DMS 273 (cell line): ENCODE data around the gene TMEM213.
A peak's percentile ranks its signal among the peaks of the same experiment; 100 is the strongest.

Experiments
- DNase-seq: peaks from one replicate; lab custom pipeline; 2025; ENCODE audit not compliant: unreplicated experiment; lab: John Stamatoyannopoulos, UW

The TMEM213 gene

GRCh38 chr7:138837627-138838026, 39.8 kb downstream of the TMEM213 start:
- DNase-seq = no peak

GRCh38 chr7:138838166-138838565, 40.4 kb downstream of the TMEM213 start:
- DNase-seq = no peak

- no peak for DNase-seq
Measured at GRCh38 chr7:138842111-138842510, 44.3 kb downstream of the TMEM213 start.

GRCh38 chr7:138843632-138844580, 46.1 kb downstream of the TMEM213 start:
- DNase-seq = no peak

- no peak for DNase-seq
Measured at GRCh38 chr7:138845711-138846110, 47.9 kb downstream of the TMEM213 start.

GRCh38 chr7:138848056-138848980, 50.5 kb downstream of the TMEM213 start:
- no peak for DNase-seq

- DNase-seq = no peak
Measured at GRCh38 chr7:138849701-138850100, 51.9 kb downstream of the TMEM213 start.

GRCh38 chr7:138852469-138852868, 54.7 kb downstream of the TMEM213 start:
- no peak for DNase-seq

GRCh38 chr7:138853448-138853847, 55.7 kb downstream of the TMEM213 start:
- DNase-seq = no peak

GRCh38 chr7:138854115-138854645, 56.4 kb downstream of the TMEM213 start:
- DNase-seq = no peak

GRCh38 chr7:138857728-138858127, 59.9 kb downstream of the TMEM213 start:
- DNase-seq = no peak

- DNase-seq = no peak
Measured at GRCh38 chr7:138861051-138861450, 63.3 kb downstream of the TMEM213 start.

- DNase-seq = no peak
Measured at GRCh38 chr7:138863931-138864330, 66.1 kb downstream of the TMEM213 start.

GRCh38 chr7:138864667-138865066, 66.9 kb downstream of the TMEM213 start:
- DNase-seq = no peak

GRCh38 chr7:138865843-138866242, 68.0 kb downstream of the TMEM213 start:
- DNase-seq = peak; percentile 33

- DNase-seq = no peak
Measured at GRCh38 chr7:138866353-138866752, 68.6 kb downstream of the TMEM213 start.

GRCh38 chr7:138867744-138868143, 70.0 kb downstream of the TMEM213 start:
- no peak for DNase-seq

- DNase-seq = no peak
Measured at GRCh38 chr7:138868711-138869110, 70.9 kb downstream of the TMEM213 start.

GRCh38 chr7:138869353-138869752, 71.6 kb downstream of the TMEM213 start:
- no peak for DNase-seq

GRCh38 chr7:138871065-138871813, 73.4 kb downstream of the TMEM213 start:
- DNase-seq = peak; percentile 25

- no peak for DNase-seq
Measured at GRCh38 chr7:138871814-138872090, 74.0 kb downstream of the TMEM213 start.
